ENCODE data around the gene EIF1.

GRCh38 chr17:41695954-41696757, 7.5 kb downstream of the EIF1 start:
- peak; percentile 62 to 89 (median 70) for TF ChIP-seq CTCF (IDR thresholded peaks at IDR 0.05)
- no peak for TF ChIP-seq POLR2A (IDR thresholded peaks at IDR 0.05)
